Uterus (tissue), 2 donors: Measurements from ENCODE around the gene CENPC.

ENCODE experiments used
- CTCF ChIP-seq, 4 experiments: fragments of 200-600 bp in 2 of 4; fragments of 450-650 bp in 2 of 4; sonication (generic) in 2 of 4; IDR thresholded peaks; one replicate each; pipeline ENCODE4 v1.5.1; 2016 to 2019; ENCODE audit warnings: antibody characterized with exemption in 4 of 4, mild to moderate bottlenecking in 2 of 4, moderate library complexity in 1 of 4
- POLR2A ChIP-seq, 2 donors: fragments of 450-650 bp; IDR thresholded peaks; one replicate each; pipeline ENCODE4 v1.6.1; 2016; ENCODE audit warnings: antibody characterized with exemption in 2 of 2, mild to moderate bottlenecking in 1 of 2, moderate library complexity in 1 of 2

GRCh38 chr4:67565284-67565683 lies 20.0 kb upstream of the CENPC start:
- TF ChIP-seq CTCF (IDR thresholded peaks at IDR 0.05) (no peak), POLR2A (IDR thresholded peaks at IDR 0.05) (no peak)
